Measurements from ENCODE around the gene TTBK1.
A peak's percentile ranks its signal among the peaks of the same experiment; 100 is the strongest.
"Not testable (repeated sequence)": the region's sequence is repeated elsewhere in the genome, so short reads cannot be mapped to it uniquely, and the experiment has no call there.

Gene TTBK1

DNA sequence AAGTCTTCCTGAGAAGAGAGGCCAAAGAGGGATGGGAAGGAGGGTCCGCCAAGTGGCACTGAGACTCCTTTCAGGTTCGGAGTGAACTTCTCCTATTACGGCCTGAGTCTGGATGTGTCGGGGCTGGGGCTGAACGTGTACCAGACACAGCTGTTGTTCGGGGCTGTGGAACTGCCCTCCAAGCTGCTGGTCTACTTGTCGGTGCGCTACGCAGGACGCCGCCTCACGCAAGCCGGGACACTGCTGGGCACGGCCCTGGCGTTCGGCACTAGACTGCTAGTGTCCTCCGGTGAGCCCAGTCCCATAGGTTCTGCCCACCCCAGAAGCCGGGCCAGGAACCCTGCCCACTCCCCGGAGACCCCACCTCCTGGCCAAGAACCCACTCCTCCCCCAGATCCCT lies 58.8 kb downstream of the TTBK1 start:
- DNase-seq (ENCODE audit: low read depth in 4 of 4, low spot score in 1 of 4) = no peak

DNA sequence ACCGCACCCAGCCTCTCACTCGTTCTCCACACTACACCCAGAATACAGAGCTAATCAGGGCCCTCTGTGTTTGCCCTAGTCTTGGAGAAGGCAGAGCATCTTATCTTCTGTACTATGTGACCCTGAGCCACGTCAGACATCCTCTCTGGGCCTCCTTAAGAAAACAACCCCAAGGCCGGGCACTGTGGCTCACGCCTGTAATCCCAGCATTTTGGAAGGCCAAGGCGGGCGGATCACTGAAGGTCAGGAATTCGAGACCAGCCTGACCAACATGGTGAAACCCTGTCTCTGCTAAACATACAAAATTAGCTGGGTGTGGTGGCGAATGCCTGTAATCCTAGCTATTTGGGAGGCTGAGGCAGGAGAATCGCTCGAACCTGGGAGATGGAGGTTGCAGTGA lies 59.7 kb downstream of the TTBK1 start:
- DNase-seq (ENCODE audit: low read depth in 4 of 4, low spot score in 1 of 4) = not testable (repeated sequence)

DNA sequence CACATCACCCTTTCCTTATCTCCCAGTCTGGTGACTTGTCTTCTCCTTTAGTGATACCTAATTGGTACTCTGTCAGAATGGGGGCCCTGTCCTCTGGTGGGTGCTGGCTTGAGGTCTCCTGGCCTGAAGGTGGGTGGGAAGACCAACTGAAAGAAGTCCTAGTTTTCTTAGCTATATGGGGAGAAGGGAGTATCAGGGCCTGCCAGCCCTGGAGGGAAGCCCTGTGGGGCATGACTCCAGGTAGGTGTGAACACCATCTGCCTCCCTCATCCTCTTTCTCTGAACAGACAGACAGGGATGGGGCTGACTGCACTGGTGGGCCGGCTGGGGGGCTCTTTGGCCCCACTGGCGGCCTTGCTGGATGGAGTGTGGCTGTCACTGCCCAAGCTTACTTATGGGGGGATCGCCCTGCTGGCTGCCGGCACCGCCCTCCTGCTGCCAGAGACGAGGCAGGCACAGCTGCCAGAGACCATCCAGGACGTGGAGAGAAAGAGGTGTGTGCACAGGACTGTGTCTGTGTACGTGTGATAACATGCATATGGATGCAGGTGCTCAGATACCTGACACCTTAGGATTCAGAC lies 60.6 kb downstream of the TTBK1 start:
- no peak for DNase-seq (ENCODE audit: low read depth in 4 of 4, low spot score in 1 of 4)

DNA sequence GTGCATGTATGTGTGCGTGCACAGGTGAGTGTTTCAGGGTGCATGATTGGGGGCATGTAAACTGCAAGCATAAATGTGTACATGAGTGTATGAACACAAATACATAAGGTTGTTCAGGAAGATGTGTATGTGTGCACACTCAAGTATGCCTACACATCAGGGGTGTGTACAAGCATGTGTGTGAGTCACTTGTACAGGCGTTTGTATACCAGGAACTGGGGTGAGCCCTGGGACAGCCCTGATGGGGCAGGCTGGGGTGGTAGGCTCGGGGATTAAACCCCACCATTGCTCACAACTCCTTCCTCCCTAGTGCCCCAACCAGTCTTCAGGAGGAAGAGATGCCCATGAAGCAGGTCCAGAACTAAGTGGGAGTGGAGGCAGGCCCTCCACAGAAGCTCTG lies 61.1 kb downstream of the TTBK1 start:
- DNase-seq (ENCODE audit: low read depth in 4 of 4, low spot score in 1 of 4) = no peak

DNA sequence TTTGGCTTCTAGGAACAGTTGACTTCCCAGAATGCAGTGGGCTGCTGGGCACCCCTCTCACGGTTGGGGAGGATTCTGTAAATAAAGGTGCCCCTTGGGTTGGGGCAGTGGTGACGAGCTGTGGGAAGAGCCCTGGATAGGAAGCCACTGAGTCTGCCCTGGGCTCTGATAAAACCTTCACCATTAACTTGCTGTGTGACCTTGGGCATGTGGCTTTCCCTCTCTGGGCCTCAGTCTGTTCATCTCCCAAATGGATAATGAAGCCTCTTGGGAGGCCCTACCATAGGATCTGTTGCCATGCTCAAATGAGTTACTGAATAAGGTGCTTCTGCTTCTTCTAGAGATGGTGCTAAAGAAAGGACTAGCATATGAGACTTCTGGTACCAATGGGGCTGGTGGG lies 61.6 kb downstream of the TTBK1 start:
- DNase-seq (ENCODE audit: low read depth in 4 of 4, low spot score in 1 of 4) = no peak

DNA sequence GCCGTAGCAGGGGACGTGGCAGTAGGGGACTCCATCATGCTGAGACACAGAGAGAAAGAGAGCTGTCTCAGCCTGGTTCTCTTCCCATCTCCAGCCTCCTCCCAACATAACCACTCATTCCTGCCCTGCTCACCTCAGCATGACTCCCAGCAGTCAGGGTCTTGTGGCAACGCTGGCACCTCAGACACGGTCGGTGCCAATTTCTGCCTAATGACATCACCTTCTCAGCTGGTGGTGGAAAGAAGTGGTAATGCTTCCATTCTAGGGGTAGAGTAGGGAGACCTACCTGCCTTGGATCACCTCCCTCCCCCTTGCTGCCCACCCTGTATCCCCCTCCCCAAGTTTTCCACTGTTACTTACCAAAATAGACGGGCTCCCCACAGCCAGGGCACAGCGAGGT lies 62.8 kb downstream of the TTBK1 start:
- DNase-seq (ENCODE audit: low read depth in 4 of 4, low spot score in 1 of 4) = no peak

DNA sequence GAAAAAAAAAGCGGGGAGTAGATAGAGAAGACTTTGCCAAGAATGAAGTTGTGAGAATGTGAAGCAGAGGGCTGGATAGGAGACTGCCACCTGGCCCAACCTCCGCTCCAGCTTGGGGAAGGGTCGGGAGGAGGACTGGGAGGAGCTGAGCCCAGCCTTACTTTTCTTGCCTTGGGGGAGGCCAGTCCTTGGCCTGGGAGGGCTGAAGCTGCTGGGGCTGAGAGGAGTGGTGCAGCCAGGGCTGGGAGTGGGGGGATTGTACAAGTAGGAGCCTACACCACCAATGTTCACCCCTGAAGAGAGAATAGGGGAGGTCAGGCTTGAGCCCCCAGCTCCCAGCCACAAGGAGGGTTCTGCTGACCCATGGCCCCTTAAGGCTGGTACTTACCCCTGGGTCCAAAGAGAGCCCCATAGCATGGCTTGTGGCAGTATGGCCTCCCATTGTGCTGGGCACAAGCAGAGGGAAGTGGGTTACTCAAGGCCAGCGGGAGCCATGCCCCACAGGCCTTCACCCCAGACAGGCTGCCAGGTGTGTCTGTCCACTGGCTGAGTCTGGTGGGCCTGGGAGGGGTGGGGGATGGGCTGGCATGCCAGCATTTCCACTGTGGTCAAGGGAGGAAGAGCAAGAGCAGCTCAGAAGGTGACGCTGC lies 64.3 kb downstream of the TTBK1 start:
- no peak for DNase-seq (ENCODE audit: low read depth in 4 of 4, low spot score in 1 of 4)

DNA sequence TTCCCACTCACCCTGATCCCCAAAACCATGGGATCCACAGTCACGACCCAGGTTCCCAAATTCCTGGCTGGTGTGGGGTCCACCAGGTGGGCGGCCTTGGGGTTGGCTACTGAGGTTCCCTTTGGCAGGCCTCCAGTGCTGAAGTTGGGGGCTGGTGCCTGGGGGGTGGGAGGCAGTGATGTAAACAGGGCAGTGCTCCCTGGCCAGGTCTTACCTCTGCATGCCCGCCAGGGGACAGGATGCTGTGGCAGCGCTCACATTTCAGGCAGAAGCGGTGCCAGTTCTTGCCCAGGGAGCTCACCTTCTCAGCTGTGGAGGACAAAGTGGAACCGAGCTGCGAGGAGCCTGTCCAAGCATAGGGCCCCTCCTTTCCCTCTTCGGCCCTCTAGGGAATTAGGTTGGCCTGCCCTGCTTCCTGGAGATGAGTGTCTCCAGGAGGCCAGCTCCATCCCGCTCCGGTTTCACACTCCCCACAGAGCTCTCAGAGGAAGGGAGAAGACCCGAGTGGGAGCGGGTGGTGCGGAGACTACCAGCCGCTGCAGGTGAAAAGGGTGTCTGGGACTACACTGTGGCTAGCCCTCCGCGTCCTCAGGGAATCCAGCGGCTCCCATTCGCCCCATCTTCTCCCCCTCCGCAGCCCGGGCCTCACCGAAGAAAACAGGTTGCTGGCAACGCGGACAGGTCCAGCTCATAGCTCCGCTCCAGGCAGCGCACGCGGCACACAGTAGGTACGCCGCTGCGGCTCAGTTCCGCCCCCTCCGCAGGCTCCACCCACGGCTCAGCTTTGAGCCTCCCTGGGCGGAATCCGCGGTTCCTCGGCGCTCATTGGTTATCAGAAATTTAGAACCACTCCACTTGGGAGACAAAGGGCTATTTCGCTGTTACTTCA lies 65.1 kb downstream of the TTBK1 start, which contains the start of gene CRIP3:
Gene CRIP3, minus strand, starts transcription at position 726 of the 889 bp plus-strand sequence. Its CDS starts 34 bp downstream, at position 692.
- peak in 3 of 4 experiments; percentile 8 to 46 (median 25) for DNase-seq (ENCODE audit: low read depth in 4 of 4, low spot score in 1 of 4)

DNA sequence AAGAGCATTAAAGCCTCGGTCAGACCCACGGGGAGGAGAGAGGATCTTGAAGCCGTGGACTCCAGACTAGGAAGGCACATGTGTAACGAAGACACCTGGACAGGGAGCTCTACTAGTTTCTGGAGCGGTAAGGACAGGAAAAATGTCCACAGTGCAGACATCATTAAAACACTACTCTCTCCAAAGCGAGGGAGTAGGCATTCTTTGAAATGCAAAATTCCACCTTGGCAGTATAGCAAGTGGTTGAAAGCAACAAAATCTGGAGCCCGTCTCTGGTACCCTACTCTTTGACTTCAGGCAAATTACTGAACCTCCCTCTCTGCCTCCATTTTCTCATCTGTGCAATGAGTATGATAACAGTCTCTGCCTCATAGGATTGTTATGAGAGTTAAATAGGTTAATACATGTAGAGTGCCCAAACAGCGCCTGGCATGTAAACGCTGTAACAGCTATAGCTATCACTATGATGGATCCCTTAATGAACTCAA lies 65.8 kb downstream of the TTBK1 start:
- no peak for DNase-seq (ENCODE audit: low read depth in 4 of 4, low spot score in 1 of 4)

DNA sequence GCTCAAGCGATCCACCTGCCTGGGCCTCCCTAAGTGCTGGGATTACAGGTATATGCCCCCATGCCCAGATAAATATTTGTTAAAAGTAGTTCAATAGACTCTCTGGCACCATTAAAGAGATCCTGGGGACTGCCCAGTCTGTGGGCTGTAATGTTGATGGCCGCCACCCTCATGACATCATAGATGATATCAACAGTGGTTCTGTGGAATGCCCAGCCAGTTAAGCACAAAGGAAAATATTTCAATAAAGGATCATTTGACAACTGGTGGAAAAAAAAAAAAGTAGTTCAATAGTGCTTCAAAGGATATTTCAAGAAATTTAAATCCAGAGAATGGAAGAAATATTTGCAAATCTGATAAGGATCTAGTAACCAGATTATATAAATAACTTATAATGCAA lies 66.9 kb downstream of the TTBK1 start:
- no peak for DNase-seq (ENCODE audit: low read depth in 4 of 4, low spot score in 1 of 4)

DNA sequence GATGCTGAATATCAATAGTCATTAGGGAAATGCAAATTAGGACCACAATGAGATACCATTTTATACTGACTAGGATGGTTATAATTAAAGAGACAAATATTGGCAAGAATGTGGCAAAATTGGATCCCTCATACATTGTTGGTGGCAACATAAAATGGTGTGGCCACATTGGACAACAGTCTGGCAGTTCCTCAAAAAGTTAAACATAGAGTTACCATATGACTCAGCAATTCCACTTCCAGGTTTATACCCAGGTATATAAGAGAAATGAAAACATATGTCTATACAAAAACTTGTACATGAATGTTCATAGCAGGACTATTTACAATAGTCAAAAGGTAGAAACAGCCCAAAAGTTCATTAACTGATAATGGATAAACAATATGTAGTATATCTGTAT lies 67.3 kb downstream of the TTBK1 start:
- no peak for DNase-seq (ENCODE audit: low read depth in 4 of 4, low spot score in 1 of 4)

DNA sequence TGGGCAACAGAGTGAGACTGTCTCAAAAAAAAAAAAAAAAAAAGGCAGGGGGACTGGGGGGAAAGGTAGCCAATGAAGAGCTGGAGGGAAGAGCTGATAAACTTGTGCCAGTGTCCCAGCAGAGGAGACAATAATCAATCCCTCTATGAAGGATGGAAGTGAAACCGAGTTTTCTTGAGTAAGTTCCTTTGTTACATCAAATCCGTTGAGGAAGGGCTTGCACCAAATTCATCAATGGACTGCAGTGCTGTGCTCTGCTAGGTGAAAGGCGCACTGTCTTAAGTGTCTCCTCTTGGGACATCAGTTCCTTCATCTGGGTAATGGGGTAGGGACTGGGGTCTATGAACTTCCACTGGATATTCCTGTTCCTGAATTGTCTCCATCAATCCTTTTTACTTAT lies 68.4 kb downstream of the TTBK1 start:
- DNase-seq (ENCODE audit: low read depth in 4 of 4, low spot score in 1 of 4) = no peak

DNA sequence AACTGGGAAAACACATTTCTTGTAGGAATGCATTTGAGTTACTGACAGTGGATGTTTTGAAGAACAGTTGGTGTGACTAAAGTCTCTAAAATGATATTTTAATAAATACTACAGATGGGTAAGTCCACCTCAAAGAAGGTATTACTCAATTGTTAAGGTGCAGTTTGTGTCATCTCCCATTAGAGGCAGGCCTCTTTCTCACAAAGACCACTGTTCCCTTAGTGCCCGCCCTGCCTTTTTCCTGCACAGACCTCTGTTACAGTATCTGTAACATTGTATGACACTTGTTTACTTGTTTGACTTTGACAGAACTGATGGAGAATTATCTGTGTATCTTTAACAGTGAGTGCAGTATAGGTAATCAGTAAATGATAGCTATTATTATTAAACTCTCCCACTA lies 70.5 kb downstream of the TTBK1 start:
- DNase-seq (ENCODE audit: low read depth in 4 of 4, low spot score in 1 of 4) = no peak

DNA sequence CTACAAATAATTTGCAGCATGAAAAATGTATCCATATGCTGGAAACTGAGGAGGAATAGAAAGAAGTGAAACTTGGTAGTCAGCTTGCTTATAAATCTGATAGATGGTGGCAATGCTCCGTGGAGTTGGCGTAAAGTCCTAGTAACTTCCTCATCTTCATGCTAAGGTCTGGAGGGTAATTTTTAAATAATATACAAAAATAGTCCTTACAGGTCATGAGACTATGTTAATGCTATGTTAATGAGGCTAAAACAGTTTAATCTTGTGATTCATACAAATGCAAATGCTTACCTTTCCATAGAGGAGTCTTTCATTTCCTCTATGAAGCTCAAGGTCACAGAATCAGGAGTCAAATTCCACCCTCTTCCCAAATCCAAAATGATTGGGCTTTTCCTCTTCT lies 74.7 kb downstream of the TTBK1 start:
- no peak for DNase-seq (ENCODE audit: low read depth in 4 of 4, low spot score in 1 of 4)

DNA sequence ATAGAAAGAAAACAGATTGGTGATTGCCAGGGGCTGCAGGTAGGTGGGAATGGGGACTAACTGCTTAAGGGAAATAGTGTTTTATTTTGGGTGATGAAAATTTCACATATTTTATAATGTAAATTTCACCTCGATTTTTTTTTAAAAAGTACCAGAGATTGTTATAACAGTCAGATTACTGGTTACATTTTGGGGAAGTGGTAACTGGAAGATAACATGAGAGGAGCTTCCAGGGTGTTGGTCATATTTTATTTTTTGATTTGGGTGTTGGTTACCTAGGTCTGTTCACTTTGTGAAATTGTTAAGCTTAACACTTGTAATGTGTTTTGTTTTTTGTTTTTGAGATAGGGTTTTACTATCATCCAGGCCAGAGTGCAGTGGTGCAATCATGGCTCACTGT lies 82.6 kb downstream of the TTBK1 start:
- DNase-seq (ENCODE audit: low read depth in 4 of 4, low spot score in 1 of 4) = no peak

DNA sequence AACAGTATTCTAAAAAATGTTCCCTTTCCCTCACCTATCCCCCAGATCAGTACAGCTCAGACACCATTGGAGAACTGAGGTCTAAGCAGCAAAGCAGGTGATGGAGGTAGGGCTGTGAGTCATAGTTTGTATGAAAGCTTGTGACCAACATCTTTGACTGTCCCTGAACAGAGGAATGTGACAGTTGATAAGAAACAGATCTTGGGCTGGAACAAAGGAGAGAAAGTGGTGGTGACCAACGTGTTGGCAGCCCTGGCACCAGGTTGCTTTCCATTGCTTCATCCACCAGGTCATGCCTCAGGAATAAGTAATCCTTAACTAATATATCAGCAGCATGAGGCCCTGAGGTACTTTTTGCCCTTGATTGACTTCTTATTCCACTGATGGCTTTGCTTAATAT lies 85.2 kb downstream of the TTBK1 start:
- DNase-seq (ENCODE audit: low read depth in 4 of 4, low spot score in 1 of 4) = no peak

DNA sequence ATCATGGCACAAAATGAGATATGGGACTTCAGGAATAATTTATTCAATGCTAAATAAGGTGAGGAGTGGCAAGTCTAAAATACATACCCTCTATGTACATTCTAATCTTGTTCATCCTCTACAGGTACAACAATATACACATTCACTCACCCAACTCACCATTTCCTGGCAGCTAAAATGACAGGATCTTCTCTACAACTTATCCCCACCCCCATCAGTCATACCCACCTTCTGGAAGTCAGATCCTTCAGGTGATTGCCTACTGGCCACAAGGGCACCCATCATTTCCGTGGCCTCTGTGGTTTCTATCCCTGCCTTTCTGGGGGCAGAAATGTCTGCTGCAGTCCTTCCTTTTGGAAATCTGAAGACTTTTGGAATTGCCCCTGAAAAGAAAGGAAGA lies 88.2 kb downstream of the TTBK1 start:
- no peak for DNase-seq (ENCODE audit: low read depth in 4 of 4, low spot score in 1 of 4)

DNA sequence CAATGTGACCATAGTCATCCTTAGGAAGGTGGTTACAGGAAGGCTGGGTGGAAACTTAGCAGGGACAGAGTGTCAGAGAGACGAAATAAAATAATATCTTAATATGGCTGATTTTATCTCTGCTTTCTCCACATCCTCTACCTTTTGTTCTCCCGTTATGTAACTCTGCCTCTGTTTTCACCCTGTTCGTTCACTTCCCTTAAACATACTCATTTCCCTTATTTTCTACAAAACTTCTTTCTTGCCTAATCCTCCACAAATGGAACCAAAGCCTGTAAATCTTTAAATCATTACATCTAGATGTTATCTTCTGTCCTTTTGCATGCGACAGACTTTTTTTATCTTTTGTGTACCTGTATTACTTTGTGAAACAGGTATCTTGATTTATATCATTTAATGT lies 88.6 kb downstream of the TTBK1 start:
- no peak for DNase-seq (ENCODE audit: low read depth in 4 of 4, low spot score in 1 of 4)

DNA sequence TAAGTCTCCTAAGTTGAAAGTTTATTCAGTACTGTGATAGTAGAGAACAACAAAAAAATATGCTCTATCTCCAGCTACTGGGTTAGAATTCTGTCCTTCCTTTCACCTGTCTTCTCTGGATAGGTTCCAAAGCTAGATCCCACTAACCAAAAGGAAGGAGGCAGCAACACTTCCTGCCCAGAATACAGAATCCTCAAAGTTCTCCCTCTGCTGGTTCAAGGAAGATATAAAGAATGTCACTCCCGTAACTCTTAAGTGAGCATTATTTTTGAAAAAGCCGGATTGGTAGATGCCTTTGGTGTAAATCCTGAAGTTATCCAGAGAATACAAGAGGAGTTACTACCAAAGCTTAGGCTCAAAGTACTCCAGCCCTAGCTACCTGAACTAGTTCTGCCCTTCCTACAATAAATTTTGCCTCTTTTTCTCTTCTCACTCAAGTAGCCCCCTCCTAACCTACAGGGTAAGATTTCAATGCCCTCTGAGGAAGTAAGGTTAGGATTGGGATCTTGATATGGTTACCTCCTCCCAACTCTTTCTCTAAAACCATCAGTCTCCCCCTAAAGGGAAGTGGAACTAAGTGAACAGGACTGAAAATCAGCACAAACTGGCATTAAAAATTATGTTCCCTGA lies 91.3 kb downstream of the TTBK1 start:
- no peak for DNase-seq (ENCODE audit: low read depth in 4 of 4, low spot score in 1 of 4)

DNA sequence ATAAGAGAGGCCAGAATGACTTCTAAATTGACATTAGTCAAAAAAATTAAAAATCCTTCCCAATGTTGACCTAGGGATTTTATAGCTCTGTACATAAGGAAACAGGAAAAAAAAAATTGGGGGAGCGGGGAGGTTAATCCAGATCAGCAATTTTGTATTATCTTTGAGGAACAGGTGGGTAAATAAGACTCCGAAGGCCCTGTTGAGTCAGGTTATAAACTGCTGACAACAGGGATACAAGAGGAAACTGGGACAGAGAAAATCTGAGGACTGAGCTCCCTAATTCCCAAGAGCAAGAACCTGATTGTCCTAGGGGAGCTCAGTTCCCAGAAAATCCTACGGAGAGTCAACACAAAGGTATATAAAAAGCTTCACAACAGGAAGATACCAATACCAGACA lies 92.2 kb downstream of the TTBK1 start:
- DNase-seq (ENCODE audit: low read depth in 4 of 4, low spot score in 1 of 4) = no peak

DNA sequence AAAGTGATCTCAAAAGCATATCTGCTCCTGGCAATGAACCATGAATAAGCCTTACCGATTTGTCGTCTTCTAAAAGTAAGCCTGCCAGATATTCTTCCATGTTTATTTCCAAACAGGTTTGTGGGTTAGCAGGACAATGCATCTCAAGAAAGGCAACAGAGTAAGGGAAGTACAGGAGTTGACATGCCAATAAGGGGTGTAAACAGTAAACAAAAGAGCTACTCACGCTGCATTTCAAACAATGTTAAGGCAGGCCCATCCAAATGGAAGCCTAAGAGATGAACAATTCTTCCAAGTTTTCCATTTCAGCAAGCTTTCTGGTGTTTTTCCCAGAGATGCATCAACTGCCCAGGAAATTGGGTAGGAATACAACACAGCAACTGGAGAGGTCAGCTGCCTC lies 93.1 kb downstream of the TTBK1 start:
- DNase-seq (ENCODE audit: low read depth in 4 of 4, low spot score in 1 of 4) = no peak
